RWPE1 (cell line): ENCODE results near the gene ALK.

Experiments
- CTCF ChIA-PET: fragments of 350-600 bp; sonication (Branson Sonifier 250); formaldehyde crosslinking; extraction: SDS; loops from one replicate; lab custom pipeline; 2021; lab: Yijun Ruan, JAX
- POLR2A ChIA-PET: fragments of 400-600 bp; formaldehyde crosslinking; extraction: SDS; loops from one replicate; lab custom pipeline; 2020; ENCODE audit warnings: antibody characterized with exemption; ENCODE audit not compliant: low non-redundant PET; lab: Yijun Ruan, JAX
- DNase-seq: peaks from one replicate; pipeline ENCODE4 v3.0.0; 2012; ENCODE audit warnings: low spot score
- H3K27ac ChIP-seq: fragments of 450-650 bp; 2 replicates; pipeline ENCODE4 v1.5.1; 2017
- CTCF ChIP-seq: fragments of 450-650 bp; conservative IDR thresholded peaks from 2 replicates; pipeline ENCODE4 v1.5.1; 2017; ENCODE audit warnings: low read depth, mild to moderate bottlenecking

The ALK gene

GRCh38 chr2:29317077-29317517 lies 604.3 kb downstream of the ALK start:
- CTCF ChIA-PET = no interaction called here
- no peak for DNase-seq
- no peak for TF ChIP-seq CTCF
- POLR2A ChIA-PET = no interaction called here
- H3K27ac ChIP-seq = no peak overlapping the region

- no peak for TF ChIP-seq CTCF
- no peak overlapping the region for H3K27ac ChIP-seq
- peak; percentile 41 for DNase-seq
- CTCF ChIA-PET = no interaction called here
- POLR2A ChIA-PET = no interaction called here
Measured at GRCh38 chr2:29314816-29315571, 606.4 kb downstream of the ALK start.

GRCh38 chr2:29311458-29311857 lies 609.9 kb downstream of the ALK start:
- DNase-seq = no peak
- no peak overlapping the region for H3K27ac ChIP-seq
- ChIA-PET POLR2A (no interaction called here), CTCF (interaction anchor here (0.8 kb wide), 1 partner anchor 797 kb away, joined by 4 read pairs; no protein-coding TSS in a partner anchor)
- TF ChIP-seq CTCF = no peak

- ChIA-PET POLR2A (no interaction called here), CTCF (interaction anchor here (0.6 to 1.2 kb wide), 2 partner anchors 229 to 610 kb away, joined by 3 read pairs; no protein-coding TSS in a partner anchor)
- no peak overlapping the region for H3K27ac ChIP-seq
- TF ChIP-seq CTCF = no peak
- DNase-seq = no peak
Measured at GRCh38 chr2:29310650-29311348, 610.6 kb downstream of the ALK start.

GRCh38 chr2:29309090-29310029 lies 612.0 kb downstream of the ALK start:
- peak; percentile 66 for TF ChIP-seq CTCF
- ChIA-PET CTCF (interaction anchor here (0.5 to 1.3 kb wide), 18 partner anchors 8 to 761 kb away, joined by 3 to 8 read pairs (median 3); no protein-coding TSS in a partner anchor), POLR2A (no interaction called here)
- no peak overlapping the region for H3K27ac ChIP-seq
- DNase-seq = peak; percentile 59
